HG03108 (cell line): ENCODE data around the gene BCL11A.

Experiments used
- ATAC-seq: cut with Tn5 transposase; IDR thresholded peaks from one replicate; pipeline ENCODE4 v1.9.1; 2021; ENCODE audit warnings: moderate library complexity; ENCODE audit not compliant: unreplicated experiment

BCL11A gene

DNA sequence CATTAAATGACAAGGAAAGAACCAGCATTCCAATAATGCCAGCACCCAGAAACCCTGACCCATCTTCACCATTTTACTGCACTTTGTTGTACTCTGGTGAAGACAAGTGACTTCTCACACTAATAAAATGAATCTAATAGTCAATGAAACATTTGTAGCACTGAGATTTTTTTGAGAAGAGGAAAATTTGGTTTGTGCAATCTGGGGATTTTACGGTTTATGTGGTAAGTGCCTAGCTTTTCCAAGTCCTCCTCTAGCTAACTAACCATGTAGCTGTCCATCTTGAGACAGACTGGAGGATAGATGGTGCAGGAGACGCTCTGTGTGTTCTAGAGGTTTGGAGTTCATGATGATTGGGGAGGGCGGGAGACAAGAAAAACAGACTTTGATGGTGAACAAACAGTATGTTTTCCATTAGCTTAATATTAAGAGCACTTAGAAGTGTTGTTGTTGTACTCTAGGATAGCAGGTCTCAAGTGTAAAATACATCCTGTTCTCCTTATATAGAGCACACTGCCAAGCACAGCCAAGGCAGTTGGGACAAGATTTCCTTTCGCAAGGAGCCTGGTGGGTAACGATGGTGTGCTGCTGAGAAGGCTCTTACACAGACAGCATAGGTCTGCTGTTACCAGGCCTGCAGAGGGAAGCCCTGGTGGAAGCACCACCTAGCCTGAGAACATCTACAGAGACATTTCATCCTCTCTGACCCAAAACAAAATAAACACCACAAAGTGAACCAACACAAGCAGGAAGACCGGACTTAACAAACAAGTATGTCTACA, 83.7 kb downstream of the BCL11A start:
- ATAC-seq, result no peak

DNA sequence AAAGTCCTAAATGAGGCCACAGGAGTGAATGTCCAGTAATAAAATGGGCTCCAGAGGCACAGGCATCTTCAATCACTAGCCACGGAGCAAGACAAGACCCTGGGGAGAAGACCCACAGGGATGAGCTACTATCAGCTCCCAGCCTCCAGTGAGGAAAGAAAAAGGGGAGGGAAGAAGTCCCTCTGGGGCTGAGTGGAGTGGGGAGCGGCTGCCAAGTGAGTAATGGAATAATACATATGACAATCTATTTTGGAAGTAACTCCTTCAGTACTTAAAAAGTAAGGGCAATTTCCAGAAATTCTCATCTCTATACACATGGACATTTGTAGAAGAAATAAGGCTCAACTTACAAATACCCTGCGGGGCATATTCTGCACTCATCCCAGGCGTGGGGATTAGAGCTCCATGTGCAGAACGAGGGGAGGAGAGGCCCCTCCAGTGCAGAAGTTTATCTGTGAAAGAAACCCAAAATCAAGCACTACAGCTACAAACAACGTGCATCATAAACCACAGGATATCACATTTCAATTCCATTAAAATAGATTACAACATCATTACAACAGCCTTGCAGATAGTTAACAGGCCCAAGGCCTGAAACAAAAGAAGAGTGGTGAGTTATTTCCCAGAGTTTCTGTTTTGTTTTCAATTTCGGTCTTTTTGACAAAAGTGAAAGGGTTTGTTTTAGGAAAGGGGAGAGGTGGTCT, 84.9 kb downstream of the BCL11A start:
- ATAC-seq, result no peak

DNA sequence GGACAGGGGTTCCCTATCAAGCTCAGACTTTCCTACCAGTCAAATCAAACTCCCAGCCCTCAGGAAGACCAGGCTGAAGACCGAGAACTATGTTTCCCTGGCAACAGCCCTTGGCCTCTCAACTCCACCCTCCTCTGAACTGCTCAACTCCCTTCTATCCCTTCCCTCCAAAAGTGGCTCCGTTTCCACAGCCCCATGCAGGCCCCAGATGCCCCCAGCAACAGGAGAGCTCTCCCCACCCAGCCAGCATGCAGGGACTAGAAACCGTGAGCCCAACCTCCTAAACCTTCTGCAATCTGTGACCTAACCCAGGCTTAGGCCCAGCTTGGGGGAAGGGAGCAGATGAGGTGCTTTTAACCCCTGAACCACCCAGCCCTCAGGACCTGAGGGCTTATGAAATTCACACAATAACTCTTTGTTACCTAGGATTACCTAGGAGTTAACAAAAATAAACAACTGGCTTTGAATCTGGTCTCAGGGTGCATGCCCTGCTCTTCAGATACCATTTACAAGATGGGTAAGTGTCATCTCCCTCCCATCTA, 87.2 kb downstream of the BCL11A start:
- no peak for ATAC-seq

DNA sequence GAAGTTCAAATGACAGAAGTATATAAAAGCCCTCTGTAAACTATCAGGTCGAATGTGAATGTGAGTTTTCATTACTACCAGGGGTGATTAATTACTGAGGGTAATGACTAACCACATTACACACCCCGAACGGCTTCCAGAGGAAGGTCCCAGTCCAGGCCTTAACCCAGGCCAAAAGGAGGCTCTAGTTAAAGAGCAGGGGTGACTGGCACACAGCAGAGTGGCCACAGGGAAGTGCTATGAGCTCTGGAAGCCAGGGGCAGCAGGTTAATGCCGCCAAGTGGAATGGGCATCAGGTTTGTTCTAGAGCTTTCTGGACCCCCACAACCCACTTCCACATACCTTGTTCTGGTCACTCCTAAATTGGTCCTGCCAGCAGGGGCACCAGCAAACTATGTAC, 87.7 kb downstream of the BCL11A start:
- ATAC-seq, result no peak

DNA sequence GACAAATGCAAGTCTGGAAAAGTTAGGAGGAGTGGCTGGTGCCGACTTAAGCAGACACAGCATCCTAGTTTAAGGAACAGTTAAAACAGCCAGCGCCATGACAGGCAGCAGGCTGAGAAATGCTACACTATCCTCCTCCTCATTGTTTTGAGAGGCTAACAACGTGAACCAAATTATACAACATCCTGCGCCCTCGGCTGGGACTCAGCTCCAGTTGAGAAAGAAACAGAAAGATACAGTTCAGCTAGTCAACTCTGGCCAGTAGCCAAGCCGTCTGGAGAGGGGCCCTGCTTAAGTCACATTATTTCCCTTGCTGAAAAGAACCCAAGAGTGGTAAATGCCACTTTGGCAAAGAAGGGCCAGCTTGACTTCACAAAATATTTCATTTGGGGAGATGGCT, 90.2 kb downstream of the BCL11A start:
- no peak for ATAC-seq

DNA sequence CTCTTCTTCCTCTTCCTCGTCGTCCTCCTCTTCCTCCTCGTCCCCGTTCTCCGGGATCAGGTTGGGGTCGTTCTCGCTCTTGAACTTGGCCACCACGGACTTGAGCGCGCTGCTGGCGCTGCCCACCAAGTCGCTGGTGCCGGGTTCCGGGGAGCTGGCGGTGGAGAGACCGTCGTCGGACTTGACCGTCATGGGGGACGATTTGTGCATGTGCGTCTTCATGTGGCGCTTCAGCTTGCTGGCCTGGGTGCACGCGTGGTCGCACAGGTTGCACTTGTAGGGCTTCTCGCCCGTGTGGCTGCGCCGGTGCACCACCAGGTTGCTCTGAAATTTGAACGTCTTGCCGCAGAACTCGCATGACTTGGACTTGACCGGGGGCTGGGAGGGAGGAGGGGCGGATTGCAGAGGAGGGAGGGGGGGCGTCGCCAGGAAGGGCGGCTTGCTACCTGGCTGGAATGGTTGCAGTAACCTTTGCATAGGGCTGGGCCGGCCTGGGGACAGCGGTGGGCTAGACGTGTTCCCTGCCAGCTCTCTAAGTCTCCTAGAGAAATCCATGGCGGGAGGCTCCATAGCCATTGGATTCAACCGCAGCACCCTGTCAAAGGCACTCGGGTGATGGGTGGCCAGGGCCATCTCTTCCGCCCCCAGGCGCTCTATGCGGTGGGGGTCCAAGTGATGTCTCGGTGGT, 91.9 kb downstream of the BCL11A start:
- ATAC-seq, result no peak

DNA sequence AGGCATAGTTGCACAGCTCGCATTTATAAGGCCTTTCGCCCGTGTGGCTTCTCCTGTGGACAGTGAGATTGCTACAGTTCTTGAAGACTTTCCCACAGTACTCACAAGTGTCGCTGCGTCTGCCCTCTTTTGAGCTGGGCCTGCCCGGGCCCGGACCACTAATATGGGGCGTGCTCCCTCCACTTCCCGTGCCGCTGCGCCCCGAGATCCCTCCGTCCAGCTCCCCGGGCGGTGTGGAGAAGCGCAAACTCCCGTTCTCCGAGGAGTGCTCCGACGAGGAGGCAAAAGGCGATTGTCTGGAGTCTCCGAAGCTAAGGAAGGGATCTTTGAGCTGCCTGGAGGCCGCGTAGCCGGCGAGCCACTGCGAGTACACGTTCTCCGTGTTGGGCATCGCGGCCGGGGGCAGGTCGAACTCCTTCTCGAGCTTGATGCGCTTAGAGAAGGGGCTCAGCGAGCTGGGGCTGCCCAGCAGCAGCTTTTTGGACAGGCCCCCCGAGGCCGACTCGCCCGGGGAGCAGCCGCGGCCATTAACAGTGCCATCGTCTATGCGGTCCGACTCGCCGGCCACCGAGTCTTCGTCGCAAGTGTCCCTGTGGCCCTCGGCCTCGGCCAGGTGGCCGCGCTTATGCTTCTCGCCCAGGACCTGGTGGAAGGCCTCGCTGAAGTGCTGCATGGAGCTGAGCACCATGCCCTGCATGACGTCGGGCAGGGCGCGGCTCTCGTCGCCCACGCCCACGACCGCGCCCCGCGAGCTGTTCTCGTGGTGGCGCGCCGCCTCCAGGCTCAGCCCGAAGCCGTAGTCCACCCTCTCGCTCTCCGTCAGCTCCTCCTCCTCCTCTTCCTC, 92.7 kb downstream of the BCL11A start:
- ATAC-seq, result no peak

DNA sequence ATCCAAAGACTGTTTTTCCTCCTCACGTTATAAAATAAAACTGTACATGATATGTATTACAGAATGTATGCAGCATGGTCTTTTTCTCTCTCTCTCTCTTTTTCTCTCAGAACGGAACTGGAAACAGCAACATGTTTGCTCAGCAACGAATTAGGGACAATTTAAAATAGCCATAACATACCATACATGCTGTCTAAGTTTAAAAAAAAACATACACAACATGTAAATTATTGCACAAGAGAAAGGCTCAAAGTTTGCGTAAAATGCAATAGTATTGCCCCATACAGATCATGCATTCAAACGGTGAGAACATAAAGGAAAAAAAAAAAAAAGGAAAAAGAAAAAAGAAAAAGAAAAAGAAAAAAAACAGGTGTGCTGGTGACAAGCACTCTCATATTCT, 93.6 kb downstream of the BCL11A start:
- no peak for ATAC-seq

DNA sequence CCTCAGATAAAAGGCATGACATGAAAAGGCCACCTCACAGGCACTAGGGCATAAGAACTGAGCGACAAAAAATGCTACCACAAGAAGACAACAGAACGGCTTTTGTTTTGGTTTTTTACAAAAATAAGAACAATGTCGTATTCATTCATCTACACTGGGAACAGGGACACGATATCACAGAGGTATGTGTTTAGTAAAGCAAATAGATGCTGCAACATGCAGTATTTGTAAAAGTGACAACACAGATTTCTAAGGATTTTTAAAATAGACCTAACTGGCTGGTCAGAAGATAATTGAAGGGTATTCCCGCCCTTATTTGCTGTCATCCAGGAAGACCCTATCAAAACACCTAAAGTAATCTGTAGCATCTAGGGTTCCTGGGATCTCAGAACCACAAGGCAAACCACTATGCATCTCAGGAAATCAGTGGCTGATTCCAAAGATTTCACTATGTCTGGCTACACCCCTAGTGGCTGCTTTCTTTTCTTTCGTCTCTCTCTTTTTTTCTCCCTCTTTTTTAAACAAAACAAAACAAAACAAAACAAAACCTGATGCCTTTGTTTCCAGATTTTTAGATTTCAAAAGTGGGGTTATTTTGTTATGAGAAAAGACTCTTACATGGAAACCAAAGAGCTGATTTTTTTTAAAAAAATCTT, 97.2 kb downstream of the BCL11A start:
- no peak for ATAC-seq

DNA sequence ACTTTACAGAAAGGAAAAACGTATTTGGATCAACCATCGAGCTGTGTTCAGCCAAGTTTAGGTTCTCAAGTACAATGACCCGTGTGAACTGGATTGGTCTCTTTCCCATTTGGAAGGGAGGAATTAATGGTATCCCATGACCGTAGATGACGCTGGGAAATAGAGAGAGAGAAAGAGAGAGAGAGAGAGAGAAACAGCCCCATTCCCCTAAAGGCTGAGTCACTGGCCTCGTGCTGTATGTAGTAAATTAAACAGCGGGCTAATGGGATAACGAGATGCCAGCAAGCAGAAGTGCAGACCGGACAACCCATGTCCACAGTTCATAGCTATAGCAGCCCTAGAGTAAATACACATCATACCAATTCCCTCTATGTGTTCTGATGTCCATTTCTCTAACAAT, 99.6 kb downstream of the BCL11A start:
- no peak for ATAC-seq

DNA sequence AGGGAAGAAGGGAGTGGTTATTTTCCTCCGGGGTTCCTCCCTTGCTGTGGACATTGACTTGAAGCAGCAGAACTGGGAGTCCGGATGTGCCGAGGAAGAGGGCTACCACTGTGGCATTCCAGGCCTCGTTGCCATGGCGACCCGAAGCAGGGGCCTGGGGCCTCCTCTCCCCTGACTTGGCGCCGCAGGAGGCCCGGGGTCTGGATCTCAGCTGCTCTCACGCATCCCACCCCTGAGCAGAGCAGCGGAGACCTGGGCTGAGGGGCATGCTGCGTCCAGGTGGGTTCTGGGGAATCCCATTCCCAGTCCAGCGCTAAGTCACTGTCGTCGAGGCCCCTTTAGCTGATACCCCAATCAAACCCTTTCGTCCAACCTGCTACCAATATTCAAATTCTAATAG, 100.2 kb downstream of the BCL11A start:
- ATAC-seq, result no peak

DNA sequence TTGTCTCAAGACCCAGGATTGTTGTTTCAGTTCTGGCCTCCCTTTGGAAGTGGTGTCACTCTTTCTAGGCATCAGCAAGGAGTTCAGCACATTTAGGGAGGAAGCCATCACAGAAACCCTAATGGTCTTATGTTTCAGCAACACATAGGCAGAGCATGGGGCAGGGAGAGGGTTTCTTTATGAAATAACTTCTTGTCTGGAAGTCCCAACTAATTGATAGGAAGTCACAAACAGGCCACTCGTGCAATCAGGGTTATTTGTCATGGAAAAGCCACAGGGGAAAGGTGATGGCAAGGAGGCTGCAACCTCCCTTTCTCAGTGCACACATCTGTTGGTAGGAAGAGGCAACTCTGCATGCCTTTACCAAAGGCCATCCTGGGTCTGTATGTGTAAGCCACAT, 103.0 kb downstream of the BCL11A start:
- ATAC-seq, result no peak

DNA sequence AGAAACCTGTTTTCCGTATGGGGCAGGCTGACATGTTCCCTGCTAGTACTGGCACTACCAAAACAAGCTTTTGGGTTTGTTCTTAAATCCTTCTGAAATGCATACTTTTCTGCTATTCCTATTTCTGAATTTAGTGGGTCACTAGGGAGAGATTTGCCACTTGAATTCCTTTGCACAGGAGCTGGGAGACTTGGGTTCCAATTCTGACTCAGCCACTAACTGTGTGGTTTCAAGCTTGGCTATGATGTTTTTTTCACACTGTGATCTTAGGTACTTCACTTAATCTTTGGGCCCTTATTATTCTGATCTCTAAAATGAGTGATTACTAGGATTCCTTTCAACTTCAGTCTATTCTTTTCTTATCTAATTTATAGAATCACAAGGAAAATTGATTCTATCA, 105.5 kb downstream of the BCL11A start:
- no peak for ATAC-seq

DNA sequence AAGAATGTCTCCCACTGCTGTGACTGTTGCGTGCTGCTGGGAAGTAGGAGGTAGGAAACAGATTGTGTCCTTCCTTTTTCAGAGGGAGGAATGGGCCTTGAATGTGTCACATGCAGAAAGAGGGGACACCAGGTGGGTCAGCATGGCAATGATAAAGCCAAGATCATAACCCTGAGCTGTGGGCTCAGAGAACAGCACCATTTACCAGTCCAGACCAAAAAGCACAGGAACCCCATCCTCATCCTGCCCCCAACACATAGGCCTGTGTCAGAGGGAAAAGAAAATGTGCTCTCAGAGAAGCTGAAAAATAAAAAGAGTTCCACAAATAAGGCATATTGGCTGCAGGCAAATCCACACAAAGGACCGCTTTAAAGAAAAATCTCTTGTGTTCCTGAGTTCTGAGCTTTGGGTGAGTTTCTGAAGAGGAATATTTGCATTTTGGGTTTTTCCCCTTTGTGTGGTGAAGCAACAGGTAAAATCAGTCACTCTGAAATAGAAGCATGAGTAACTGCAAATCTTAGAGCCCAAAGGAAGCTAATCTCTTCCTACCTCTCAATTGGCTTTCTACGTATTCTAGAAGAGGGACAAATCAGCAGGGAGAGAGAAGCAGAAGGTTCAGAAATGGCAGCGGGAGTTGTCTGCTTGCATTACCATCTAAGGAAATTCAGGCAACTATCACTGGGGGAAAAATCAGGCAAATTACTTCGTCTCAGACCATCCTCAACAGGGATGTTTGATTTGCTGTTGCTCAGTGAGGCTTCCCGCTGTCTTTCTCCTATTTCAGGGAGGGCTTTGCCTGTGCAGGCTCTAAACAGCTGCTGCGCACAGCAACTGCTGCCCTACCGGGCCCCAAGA, 106.8 kb downstream of the BCL11A start:
- ATAC-seq, result peak; percentile 84

DNA sequence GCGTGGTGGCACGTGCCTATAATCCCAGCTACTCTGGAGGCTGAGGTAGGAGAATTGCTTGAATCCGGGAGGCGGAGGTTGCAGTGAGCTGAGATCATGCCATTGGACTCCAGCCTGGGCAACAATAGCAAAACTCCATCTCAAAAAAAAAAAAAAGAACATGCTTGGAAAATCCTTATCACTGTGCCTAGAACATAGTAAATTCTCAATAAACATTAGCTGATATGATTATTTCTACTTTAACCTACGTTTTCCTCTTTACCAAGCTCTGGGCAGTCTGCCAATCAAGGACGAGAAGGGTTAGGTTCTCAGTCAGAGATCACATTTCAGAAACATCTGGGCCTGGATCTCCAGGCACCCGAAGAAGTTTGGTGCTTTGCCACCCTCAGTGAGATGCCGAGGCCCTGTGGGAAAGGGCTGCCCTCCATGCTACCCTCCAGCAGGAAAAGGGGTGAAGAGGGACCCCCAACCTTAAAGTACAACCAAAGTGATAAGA, 107.7 kb downstream of the BCL11A start:
- ATAC-seq, result no peak

DNA sequence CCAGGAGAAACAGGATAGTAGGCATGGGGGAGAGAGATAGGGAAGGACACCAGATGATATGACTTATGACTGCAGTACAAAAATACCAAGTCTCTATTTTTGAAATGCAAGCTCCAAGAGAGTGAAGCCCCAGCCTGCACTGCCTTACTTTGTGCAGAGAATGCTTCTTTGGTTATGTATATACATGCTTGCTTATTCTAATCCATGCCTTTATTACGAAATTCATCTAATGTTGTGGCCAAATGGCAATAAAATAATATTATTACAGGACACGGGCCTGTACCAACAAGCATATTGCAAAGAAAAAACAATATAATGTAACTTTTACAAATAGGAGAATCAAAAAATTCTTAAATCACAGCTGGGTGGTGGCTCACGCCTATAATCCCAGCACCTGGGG, 110.8 kb downstream of the BCL11A start:
- ATAC-seq, result no peak

DNA sequence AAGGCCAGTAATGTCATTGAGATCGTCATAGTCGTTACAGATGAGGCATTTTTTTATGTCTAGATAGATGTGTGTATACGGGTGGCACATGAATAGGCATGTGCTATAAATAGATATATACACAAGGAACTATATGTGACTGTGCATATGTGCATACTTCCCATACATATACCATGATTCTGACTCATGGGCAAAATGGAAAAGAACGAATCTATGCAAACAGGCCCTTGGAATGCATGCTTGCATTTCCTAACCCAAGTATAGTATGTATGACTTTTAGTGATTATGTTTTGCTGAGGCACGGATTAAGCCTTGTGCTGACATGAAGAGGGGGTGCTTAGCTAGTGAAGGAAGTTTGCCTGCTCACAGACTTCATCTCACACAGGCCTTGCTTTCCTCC, 111.7 kb downstream of the BCL11A start:
- ATAC-seq, result no peak

DNA sequence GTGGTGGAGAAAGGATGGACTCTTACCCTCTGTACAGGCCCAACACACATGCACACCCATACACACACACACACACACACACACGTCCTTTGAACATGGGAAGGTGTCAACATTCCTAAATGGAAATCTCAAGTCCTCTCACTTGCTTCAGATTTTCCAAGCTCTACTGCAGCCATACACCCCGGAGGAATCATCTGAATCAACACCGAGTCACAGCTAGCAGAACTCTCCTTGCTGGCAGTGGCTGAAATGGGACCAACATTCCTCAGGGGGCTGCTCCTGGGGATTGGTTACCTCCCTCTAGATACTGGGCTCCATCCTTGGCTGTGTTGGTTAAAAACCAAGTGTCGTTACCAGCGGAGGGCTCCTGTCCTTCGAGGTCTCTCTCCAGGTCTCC, 112.7 kb downstream of the BCL11A start:
- ATAC-seq, result no peak

DNA sequence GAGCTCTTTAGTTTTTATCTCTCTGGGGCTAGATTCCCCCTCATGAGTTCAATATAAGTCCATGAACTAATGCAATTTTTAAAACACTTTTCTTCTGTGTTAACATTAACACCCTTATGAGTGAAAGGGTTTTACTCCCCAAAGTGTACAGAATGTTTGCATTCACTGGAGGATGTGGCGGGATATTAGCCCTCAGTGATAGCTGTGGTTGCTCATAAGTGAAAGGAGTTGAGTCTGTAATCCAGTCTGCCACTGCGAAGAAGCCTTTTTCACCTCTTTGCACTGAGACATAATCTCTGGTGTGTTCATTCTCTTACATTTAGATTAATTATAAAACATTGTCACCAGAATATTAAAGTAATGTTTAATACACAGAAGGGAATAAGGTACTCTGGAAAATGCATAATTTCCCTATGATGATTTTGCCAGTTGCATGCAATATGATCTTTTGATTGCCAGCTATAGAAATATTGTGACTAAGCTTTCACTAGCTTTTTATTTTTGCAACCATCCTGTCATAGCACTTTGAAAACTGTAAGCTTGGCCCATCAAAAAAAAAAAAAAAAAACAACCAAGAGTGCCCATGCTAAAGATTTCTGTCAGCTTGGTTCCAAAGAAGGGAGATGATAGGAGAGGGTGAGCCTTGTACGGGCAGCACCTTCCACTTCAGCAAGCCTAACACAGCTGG, 113.2 kb downstream of the BCL11A start:
- peak; percentile 25 for ATAC-seq
